Brain microvascular endothelial cell (primary cell): ENCODE measurements around the gene CENPX.

Experiments
- DNase-seq: peaks from one replicate; pipeline ENCODE4 v3.0.0-alpha.2; 2020
- H3K27ac ChIP-seq: fragments of 250-450 bp; sonication (Bioruptor Pico); 2 replicates; pipeline ENCODE4 v1.5.1; 2020; ENCODE audit warnings: mild to moderate bottlenecking, moderate library complexity
- H3K27me3 ChIP-seq: fragments of 250-450 bp; sonication (Bioruptor Pico); replicated peaks from 2 replicates; pipeline ENCODE4 v1.5.1; 2020; ENCODE audit warnings: mild to moderate bottlenecking
- H3K36me3 ChIP-seq: fragments of 250-450 bp; sonication (Bioruptor Pico); replicated peaks from 2 replicates; pipeline ENCODE4 v1.5.1; 2020; ENCODE audit warnings: mild to moderate bottlenecking
- H3K4me3 ChIP-seq: 2 replicates; pipeline ENCODE4 v1.5.1; 2011; ENCODE audit warnings: low read depth, mild to moderate bottlenecking, control low read depth, low read length, moderate library complexity
- CTCF ChIP-seq: IDR thresholded peaks from 2 replicates; pipeline ENCODE4 v1.5.1; 2011; ENCODE audit warnings: low read depth, mild to moderate bottlenecking, moderate library complexity, low read length, control low read depth, inconsistent platforms; ENCODE audit errors: missing control alignments
- in situ Hi-C: cut with HindIII; loops from 2 replicates; pipeline ENCODE4 v1.10.0; 2017; ENCODE audit warnings: low sequenced_read_pairs, low pct_ligation_motif_present

Gene CENPX

GRCh38 chr17:82055965-82056728 is 33.5 kb upstream of the CENPX start:
- DNase-seq, result no peak
- in situ Hi-C loops, result no loop called here
- Histone ChIP-seq H3K27me3 (no peaks in the 10 kb centered on the region), H3K4me3 (no peak overlapping the region), H3K27ac (no peak overlapping the region), H3K36me3 (peaks cover 59% of the 10 kb centered on the region)
- no peak for TF ChIP-seq CTCF

DNA sequence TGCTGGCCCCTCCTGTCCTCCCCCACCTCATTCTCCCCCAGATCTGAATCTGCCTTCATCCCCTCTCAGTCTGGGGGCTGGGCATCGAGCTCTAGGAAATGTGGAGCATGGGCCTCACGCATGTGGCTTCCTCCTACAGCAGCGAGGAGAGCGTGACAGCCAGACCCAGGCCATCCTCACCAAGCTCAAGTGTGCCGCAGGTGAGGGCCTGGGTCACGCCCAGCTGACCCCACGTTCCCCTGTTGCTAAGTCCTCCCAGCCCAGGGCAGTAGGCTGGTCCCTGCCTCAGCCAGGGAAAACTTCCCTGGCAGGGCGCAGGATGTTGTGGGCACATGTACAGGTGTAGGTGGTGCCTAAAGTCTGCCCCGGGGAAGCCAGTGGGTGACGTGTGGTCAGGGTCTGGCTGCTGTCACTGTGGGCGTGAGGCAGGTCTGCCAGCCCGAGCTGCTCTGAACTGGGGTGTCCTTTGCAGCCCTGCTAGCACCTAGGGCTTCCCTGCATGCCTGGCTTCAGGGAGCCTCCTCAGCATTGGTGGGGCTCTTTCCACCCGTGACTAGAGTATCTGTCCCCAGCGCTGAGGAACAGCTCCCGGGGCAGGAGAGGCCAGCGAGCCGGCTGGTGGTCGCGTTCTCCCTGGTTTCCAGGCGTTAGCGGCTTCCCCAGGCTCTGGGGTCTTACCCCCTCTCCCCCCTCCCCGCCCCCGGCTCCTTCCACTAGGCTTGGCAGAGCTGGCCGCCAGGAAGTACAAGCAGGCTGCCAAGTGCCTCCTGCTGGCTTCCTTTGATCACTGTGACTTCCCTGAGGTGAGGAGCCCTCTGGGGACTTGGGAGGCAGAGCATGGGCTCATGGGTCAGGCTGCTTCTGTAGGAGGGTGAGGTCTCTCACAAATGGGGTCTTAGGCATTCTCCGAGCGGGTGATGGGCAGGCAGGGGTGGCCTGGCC is 32.6 kb upstream of the CENPX start:
- Histone ChIP-seq H3K27me3 (no peaks in the 10 kb centered on the region), H3K36me3 (peaks cover 53% of the 10 kb centered on the region), H3K27ac (no peak overlapping the region), H3K4me3 (no peak overlapping the region)
- no peak for DNase-seq
- in situ Hi-C loops, result no loop called here
- TF ChIP-seq CTCF, result no peak

- Histone ChIP-seq H3K36me3 (peaks cover 47% of the 10 kb centered on the region), H3K4me3 (no peak overlapping the region), H3K27ac (no peak overlapping the region), H3K27me3 (no peaks in the 10 kb centered on the region)
- TF ChIP-seq CTCF, result no peak
- DNase-seq, result no peak
- in situ Hi-C loops, result no loop called here
Measured at GRCh38 chr17:82054351-82055022, 31.8 kb upstream of the CENPX start.

GRCh38 chr17:82053556-82054263 is 31.0 kb upstream of the CENPX start:
- Histone ChIP-seq H3K36me3 (peaks cover 47% of the 10 kb centered on the region), H3K4me3 (no peak overlapping the region), H3K27me3 (no peaks in the 10 kb centered on the region), H3K27ac (no peak overlapping the region)
- DNase-seq, result no peak
- in situ Hi-C loops, result no loop called here
- no peak for TF ChIP-seq CTCF

- in situ Hi-C loops, result no loop called here
- no peak overlapping the region for H3K27ac ChIP-seq
- peak overlapping the region; percentile 77 for H3K4me3 ChIP-seq
- DNase-seq, result no peak
- no peaks in the 10 kb centered on the region for H3K27me3 ChIP-seq
- peaks cover 43% of the 10 kb centered on the region for H3K36me3 ChIP-seq
- TF ChIP-seq CTCF, result no peak
Measured at GRCh38 chr17:82053130-82053529, 30.5 kb upstream of the CENPX start.
